Stimulated activated CD8-positive, alpha-beta memory T cell treated with anti-CD3 and anti-CD28 coated beads, Interleukin-4, amount 100 ng/mL, for 1 hour (primary cell): ENCODE results near the gene PHACTR3.
"Not testable (repeated sequence)": the region's sequence is repeated elsewhere in the genome, so short reads cannot be mapped to it uniquely, and the experiment has no call there.

Experiments used
- DNase-seq, 2 donors: peaks; one replicate each; pipeline ENCODE4 v3.0.0-alpha.2; 2020; ENCODE audit warnings: low read depth in 2 of 2, low spot score in 1 of 2

Gene PHACTR3

DNA sequence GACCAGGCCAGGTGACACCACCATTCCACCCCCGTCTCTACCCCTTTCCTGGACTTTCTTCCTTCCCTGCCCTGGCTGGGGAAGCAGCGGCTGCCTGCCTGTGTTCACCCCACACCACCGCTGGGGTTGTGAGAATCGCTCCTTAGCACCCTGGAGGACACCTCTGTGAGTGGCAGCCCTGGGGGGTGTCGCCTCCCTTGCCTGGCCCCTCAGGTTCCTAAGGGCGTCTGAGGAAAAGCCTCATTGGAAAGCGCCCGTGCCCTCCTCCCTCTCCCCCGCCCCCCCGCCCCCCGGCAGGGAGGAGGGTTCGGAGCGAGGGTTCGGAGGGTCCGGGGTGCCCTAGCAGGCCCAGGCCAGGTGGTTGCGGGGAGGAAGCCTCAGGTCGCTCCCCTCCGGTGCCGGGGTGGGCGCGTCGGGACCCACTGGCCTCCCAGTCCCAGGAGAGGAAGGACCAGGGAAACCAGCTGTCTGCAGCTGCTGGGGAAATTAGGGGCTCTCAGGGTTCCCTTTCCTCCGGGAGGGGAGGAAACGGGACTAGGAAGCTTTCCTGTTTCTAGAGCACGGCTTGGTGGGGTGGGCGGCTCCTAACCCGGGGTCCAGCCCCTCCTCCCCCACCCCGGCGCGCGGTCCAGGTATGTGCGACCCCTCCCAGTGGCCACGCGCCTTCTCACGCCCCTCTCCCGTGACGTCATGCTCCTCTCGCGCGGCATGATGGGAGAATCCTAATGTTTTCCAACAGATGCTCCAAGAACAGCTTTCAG, at the start of gene PHACTR3:
TSS of gene PHACTR3 (plus strand) at position 760 of the 761 bp plus-strand sequence. CDS start 475 bp downstream, outside the sequence.
- no peak for DNase-seq

DNA sequence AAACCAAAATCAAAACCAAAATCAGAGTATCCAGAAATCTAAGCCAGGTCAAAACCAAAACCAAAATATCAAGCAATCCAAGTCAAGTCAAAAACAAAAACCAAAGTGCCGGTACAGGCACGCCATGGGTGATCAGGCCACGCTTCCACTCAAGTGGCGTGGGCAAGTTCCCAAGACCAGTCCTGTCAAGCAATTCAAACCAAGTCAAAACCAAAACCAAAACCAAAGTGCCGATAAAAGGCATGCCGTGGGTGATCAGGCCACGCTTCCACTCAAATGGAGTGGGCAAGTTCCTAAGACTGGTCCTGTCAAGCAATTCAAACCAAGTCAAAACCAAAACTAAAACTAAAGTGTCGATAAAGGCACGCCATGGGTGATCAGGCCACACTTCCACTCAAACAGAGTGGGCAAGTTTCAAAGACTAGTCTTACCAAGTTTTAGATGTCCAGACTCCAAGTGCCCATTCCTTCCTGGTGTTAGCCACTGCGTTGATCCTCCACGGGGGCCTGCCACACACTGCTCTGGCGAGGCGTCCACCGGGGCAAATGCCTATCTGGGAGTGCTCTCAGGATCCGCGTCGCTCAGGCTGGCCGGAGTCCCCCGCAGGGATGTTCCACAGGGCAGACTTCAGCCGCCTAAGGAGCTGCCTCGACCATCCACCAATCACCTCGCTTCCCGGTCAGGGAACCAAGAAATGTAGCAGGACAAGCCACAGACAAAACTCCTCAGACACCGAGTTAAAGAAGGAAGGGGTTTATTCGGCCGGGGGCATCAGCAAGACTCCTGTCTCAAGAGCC, 46.4 kb upstream of the PHACTR3 start:
- DNase-seq = not testable (repeated sequence)

DNA sequence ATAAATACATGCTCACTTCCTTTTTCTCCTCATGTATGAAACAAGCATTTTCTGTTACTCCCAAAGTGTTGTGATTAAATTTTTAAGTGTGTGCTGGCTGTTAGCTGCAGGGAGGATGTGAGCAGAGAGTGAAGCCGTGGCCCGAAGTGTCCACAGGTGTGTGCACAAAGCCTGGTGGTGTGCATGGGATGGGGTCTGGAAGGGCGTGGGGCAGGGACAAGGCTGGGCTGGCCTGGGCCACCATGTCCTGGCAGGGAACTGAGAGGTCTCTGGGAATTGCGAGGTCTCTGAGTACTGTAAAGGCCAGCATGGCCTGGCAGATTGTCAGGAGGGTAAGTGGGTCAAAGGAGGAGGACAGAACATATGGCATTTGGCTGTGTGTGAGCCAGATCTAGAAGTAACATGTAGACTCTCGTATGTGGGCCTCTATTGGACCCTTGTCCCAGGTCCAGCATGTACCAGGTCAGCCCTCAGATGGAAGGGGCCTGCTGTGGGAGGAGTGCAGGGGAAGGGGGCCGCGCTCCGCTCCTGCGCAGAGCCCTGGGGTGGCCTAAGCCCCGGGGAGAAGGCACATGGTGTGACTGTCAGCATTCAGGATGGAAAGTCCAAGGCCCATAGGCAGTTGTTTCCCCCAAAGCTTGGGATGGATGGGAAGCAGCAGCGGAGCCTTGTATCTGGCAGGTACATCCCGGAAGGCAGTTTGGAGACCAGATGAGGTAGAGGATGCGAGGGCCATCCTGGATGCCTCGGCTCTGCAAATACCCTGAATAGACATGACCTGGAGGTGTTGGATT, 45.1 kb upstream of the PHACTR3 start:
- DNase-seq = no peak

DNA sequence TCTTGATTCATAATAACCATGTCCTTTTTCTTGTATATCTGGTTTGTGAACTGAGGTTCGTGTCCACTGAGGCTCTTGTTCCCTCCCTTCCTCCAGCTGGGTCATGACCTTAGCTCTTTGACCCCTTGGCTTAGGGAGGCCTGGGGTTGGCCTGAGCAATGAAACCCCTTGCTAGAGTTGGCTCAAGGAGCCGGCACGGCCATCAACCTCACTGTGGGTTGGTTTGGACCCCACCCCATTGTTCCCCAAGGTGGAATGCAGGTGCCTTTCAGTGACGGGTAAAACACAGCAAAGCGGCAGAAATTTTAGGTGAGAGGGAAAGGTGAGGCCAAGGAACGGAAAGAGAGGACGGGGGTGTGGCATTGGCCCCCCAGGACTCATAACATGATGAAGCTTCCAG, 44.5 kb upstream of the PHACTR3 start:
- no peak for DNase-seq

DNA sequence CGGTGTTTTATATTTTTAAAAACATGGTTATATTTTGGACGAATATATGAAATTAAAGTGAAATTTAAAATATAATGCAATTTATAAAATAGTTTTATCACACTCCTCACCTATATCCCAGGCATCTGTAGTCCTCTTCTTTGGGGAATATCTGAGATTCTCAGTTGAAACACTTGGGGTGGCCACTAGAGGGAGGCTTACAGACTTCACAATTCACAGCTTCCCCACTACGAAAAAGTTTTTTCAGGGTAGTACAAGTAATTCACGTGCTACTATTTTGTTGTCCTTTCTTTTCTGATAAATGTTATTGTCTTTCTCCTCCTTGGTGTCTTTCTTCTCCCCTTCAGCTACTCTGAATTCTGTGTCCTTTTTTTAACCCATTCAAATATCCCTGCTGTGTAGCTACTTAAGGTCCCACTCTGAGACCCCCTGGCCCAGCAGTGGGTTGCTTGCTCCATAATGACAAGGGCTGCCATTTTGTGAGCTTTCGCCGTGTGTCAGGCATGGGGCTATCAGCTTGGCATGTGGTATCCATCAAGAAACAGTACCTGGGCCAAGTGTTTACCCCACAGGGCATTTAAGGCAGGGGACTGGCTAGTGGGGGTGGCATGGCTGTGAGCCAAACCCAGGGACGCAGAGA, 43.6 kb upstream of the PHACTR3 start:
- DNase-seq = no peak

DNA sequence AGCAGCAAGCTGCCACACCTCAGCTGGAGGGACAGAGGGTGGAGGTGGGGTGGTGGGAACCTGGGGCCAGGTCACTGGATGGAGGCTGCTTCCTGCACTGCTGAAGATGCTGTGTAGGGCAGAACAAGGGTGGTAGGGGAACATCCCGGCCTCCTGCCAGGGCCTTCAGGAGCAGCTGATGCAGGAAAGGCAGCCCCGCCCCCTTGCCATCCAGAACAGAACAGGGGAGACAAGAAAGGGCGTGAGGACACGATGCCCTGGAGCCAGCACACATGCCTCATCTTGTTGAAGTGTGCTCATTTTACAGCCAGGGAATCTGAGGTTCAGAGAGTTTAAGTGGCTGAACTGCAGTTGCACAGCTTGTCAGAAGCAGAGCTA, 43.1 kb upstream of the PHACTR3 start:
- DNase-seq = no peak

DNA sequence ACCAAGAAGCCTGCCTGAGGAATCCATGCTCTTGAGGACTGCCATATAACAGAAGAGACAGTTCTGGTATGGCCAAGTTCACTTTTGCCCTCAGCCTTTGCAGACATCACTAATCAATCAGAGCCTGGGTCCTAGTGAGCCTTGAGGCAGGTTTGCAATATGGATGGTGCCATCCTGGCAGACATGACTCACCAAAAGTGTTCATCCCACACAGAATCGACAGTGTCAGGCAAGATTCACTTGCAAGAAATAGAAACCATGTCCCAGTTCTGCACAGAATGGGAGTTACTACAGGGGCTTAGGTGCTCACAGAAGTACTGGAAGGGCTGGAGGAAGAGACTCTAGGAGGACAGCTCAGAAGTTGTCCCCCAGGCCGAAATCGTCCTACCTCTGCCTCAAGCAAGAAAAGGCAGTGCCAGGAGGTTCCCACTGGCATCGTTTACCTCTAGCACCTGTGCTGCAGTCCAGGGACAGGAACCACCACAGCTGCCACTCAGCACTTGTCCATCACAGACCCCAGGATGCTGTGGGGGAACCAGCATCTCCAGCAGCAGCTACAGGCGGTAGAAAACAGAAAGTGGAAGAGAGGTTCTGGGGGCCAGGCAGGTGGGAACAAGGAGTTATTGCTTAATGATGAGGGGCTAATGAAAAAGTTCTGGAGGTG, 42.6 kb upstream of the PHACTR3 start:
- DNase-seq = no peak

DNA sequence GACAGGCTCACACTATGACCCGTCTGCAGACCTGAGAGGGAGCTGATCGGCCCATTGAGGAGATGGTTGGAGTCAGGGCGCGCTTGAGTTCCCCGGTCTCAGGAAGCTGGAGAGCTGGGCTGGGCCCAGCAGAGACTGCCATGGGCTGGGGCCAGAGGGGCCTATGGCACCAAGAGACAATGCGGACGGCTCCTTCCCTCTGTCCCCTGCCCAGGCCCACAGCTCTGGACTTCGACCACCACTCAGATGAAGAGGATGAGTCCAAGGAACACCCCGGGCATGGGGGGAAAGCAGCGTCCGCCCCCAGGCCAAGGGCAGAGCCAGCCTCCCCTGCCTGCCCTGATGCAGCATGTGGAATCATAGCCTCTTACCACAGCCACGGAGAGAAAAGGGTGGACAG, 40.2 kb upstream of the PHACTR3 start:
- no peak for DNase-seq

DNA sequence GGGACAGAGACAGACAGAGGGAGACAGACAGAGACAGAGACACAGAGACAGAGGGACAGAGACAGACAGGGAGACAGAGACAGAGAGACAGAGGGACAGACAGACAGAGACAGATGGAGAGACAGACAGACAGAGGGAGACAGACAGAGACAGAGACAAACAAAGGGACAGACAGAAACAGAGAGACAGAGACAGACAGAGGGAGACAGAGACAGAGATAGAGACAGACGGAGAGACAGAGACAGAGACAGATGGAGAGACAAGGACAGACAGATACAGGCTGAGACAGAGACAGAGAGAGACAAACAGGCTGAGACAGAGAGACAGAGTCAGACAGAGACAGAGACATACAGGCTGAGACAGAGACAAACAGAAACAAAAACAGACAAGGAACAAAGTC, 39.4 kb upstream of the PHACTR3 start:
- DNase-seq = no peak

DNA sequence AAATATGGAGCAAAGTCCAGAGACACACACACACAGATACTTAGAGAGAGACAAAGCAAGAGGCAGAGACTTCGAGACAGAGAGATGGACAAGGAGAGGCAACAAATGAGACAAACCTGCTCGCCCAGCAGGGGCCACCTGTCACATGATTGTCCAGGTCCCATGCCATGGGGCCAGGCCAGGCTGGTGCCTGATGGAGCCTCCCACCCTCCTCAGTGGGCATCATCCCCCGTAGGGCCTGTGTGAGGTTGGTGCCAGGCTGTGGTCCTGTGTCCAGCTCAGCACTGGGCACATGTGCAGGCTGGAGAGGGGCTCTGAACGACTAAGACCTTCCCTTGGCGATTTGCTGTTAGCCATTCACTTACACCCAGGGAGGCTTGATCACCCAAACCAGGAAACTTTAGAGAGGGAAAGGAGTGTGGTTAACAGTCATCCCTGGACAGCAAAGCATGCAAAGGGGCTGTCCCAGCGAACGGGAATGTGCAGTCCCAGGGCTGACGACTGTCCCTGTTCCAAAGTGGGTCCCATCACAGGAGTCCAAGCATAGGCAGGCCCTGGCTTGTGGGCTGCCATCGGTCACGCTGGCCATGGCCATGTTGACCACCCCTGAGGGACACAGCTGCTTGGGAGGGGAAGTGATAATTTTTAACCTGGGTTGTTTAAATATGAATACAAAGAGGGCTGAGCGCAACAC, 38.4 kb upstream of the PHACTR3 start:
- DNase-seq = no peak

DNA sequence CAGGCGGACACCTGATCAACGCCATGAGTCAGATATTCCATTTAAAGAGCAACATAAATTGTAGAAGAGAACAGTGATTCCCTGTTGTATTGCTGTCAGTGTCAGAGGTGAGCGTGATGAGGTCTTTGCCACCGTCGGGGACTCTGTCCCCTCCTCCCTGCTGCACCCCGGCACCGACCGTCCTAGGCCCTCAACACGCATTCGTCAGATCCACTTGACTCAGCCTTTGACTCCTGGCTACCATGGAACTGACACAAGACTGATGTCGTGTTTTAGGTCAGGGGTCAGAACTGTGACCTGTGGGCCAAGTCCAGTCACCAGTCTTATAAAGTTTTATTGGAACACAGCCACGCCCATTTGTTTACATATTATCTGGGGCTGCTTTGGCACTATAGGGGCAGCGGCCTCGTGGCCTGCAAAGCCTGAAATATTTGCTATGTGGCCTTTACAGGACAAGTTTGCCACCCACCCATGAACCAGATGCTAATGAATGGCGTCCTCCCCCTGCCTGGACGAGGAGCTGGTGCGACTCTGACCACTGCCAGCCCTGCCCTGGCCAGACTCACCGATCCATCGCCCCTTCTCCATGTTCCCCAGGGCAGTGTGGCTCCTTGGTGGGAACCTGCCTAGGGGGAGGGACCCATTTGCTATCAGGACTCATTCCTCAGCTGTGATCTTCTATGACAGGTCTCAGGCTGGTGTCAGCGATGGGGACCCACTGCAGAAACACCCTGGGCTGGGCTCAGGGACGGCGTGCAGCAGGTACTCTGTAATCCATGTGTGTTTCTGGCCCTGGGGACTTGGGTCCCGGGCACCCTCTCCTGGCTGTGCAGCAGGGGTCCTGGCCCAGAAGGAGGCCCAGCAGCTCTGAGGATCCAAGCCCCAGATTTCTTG, 37.5 kb upstream of the PHACTR3 start:
- no peak for DNase-seq

DNA sequence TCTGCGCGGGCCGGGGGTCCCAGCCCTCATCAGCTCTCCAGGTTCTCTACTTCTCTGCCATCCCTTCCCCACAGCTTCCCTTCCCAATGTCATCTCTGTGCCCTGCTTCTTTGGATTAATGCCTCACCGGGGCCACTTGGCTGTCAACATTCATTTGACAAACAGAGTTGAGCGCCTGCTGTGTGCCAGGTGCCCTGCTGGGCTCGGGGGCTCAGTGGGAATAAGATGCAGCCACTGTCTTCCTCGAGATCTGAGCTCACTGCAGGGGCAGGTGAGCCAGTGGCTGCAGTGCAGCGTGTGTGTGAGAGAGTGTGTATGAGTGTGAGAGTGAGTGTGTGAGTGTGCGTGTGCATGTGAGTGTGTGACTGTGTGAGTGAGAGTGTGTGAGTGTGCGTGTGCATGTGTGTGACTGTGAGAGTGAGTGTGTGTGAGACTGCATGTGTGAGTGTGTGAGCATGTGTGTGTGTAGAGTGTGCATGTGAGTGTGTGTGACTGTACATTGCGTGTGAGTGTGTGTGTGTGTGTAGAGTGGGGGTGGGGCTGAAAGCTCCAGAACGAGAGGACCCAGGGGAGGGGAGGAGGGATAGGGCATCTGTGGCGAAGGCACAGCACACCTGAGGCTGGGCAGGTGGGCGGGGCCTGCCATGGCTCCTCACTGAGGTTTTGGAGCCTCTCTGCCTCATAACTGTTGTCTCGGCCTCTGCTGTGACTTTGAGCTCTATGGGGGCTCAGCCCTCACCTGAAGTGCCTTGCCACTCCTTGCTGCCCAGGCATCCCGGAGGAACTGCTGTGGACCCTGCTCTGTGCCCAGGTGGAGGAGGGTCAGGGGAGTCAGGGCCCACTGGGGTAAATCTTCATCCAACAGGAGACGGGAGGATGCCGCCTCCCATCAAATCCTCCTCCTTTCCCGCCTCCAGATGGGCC, 36.5 kb upstream of the PHACTR3 start:
- DNase-seq = no peak

DNA sequence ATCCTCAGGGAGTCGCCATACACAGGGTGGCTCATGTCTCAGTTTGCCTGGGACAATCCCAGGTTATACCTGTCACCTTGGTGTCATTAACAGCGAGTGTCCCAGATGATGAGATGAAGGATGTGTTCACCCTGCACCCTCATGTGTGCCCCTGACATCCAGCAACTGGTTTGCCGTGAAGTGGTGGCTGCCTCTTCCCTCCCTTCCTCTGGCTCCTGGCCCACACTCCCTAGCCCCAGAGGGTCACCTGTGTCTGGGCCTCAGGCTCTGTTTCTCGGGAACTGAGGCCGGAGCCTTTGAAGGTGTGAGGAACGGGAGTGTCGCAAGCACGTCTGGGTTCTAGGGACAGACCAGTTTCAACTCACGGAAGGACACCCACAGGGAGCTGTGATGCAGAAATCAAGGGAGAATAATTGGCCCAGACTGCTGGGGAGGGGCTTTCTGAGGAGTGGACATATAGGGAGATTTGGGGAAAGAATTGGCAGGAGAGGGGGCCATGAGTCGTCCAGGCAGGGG, 35.8 kb upstream of the PHACTR3 start:
- DNase-seq = no peak

DNA sequence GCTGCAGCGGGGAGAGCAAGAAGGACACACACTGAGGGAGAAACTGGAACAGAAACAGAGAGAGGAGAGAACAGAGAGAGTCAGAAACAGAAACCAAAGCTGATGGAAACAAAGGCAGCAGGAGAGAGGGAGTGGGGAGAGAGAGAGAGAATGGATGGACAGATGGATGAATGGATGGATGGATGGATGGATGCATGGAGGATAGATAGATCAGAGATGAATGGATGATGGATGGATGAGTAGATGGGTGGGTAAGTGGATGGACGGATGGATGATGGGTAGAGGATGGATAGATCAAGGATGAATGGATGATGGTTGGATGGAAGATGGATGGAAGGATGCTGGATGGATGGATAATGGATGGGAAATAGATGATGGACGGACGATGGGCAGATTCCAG, 35.0 kb upstream of the PHACTR3 start:
- DNase-seq = no peak

DNA sequence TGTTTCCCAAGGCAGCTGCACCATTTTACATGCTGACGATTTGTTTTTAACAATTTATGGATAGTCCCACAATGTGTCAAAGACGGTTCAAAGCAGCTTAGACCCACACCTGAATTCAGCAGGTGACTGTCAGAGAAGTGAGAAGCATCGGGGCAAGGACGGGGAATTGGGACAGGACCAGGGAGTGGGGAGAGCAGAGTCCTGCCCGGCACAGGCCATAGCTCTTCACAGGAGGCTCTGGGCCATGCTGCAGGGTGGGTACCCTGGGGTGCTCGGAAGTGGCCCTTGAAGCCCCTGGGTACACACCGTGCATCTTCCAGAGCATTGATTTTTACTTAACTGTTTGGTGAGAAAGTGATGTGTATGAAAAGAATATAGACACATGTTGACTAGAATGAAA, 33.2 kb upstream of the PHACTR3 start:
- DNase-seq = no peak

DNA sequence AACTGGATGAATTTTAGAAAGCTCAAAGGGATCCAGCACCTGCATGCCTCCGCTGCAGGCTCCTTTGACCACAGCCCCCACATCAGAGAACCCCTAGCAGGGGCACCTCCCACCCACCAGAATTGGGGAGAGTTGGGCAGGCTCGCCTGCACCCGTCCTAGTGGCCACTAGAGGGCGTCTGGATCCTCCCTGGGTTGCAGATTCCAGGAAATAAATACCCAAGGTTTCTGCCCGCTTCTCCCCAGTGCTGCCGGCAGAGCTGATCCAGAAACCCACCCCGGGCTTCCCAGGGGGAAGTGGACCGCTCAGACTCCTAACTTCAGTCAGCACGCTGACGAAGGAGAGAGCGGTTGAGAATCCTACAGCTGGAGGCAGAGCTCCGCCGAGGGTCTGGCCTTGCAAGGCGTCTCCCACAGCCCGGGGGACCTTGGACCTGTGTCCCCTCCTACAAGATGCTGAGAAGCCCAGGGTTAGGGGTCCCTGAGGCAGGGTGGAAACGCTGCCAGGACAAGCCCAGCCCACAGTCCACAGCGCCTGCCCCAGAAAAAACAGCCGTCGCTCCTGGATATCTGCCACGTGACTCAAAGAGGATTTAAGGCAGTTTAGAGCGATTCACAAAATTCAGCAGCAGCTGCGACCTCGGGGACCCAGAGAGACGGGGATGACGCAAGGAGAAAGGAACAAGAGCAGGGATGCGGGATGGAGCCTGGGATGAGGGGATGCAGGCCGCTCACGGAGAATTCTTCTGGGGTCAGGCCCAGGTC, 32.6 kb upstream of the PHACTR3 start:
- DNase-seq = peak in 1 of 2 donors; percentile 15

DNA sequence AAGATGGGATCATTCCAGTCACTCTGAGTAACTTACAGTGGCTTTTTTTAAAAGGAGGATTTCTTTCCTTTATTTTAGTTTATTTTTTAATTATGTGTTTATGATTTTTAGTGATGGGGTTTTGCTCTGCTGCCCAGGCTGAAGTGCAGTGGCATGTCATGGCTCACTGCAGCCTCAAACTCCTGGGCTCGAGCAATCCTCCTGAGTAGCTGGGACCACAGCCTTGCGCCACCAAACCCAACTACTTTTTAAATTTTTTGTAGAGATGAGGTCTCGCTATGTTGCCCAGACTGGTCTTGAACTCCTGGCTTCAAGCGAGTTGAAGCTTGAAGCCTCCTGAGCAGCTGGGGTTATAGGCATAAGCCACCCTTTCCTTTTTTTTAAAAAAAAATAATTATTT, 31.8 kb upstream of the PHACTR3 start:
- no peak for DNase-seq
